ENCODE measurements around the gene ACSS1.

DNA sequence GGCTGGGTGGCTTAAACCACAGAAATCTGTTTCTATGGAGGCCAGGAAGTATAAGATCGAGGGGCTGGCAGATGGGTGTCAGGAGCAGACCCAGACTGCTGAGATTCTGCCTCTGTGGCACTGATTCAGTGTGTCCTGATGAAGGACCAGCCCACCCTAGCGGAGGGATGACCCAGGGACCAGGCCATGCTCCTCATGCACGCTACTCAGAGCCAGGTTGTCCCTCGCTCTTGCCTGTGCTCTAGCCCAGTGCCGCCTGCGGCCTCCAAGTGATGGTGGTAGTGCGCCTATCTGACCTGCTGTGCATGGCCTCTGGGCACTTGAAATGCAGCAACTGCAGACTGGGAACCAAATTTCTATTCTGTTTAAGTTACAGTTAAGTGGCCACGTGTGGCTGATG is 52.3 kb downstream of the ACSS1 start:
- TF ChIP-seq ARNTL (CRISPR knock-in tag; IDR thresholded peaks at IDR 0.05; ENCODE audit: borderline replicate concordance, low read depth) (no peak), OSR1 (CRISPR knock-in tag; IDR thresholded peaks at IDR 0.05) (no peak), ZFP3 (CRISPR knock-in tag; IDR thresholded peaks at IDR 0.05) (no peak), PPARA (CRISPR knock-in tag; IDR thresholded peaks at IDR 0.05; ENCODE audit: borderline replicate concordance) (no peak), ESRRG (CRISPR knock-in tag; IDR thresholded peaks at IDR 0.05) (no peak), CSDC2 (CRISPR knock-in tag; IDR thresholded peaks at IDR 0.05) (no peak), CREB5 (CRISPR knock-in tag; IDR thresholded peaks at IDR 0.05; ENCODE audit: low read depth) (no peak), TOX (CRISPR knock-in tag; IDR thresholded peaks at IDR 0.05; ENCODE audit: borderline replicate concordance) (no peak)

Data from SK-N-SH treated with all-trans-retinoic acid at 6 μM for 48 hours (cell line).